ENCODE data around the gene BIK. TPM values are rescaled to one million over a fixed set of nuclear protein-coding genes. Genes with fewer than 3 reads are reported as not detected.

BIK gene
- total RNA-seq, 1 experiment from 2014 or later = 3.2 TPM

DNA sequence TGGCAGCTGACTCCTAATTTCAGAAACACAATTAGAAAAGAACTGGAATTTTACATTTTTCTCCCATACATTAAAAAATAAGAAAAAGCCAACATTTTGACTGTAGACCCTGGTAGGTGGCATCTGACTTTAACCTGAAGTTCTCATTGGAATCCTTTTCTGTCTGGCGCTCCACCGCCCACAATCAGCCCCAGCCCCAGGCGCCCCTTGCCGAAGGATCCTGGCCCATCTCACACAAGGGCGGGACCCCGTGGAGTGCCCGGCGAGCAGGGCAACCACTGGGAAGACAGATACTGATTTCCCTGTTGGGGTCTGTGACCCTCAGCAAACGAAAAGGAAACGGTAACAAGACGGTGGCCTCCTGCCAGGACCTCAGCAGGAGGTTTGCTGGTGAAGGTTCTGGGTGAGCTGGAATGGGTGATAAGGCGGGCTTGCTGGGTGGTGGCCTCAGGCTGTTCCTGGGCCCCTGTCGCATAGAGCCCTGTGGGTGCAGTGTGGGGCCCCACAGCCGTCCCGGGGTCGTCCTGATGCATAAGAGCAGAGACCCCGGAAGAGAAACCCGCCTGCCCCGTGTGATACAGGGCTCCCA, 56.5 kb downstream of the BIK start:
- H3K27me3 Mint-ChIP-seq (ENCODE audit: low read depth) = no peaks in the 10 kb centered on the region
- TF ChIP-seq, protein P1, sequence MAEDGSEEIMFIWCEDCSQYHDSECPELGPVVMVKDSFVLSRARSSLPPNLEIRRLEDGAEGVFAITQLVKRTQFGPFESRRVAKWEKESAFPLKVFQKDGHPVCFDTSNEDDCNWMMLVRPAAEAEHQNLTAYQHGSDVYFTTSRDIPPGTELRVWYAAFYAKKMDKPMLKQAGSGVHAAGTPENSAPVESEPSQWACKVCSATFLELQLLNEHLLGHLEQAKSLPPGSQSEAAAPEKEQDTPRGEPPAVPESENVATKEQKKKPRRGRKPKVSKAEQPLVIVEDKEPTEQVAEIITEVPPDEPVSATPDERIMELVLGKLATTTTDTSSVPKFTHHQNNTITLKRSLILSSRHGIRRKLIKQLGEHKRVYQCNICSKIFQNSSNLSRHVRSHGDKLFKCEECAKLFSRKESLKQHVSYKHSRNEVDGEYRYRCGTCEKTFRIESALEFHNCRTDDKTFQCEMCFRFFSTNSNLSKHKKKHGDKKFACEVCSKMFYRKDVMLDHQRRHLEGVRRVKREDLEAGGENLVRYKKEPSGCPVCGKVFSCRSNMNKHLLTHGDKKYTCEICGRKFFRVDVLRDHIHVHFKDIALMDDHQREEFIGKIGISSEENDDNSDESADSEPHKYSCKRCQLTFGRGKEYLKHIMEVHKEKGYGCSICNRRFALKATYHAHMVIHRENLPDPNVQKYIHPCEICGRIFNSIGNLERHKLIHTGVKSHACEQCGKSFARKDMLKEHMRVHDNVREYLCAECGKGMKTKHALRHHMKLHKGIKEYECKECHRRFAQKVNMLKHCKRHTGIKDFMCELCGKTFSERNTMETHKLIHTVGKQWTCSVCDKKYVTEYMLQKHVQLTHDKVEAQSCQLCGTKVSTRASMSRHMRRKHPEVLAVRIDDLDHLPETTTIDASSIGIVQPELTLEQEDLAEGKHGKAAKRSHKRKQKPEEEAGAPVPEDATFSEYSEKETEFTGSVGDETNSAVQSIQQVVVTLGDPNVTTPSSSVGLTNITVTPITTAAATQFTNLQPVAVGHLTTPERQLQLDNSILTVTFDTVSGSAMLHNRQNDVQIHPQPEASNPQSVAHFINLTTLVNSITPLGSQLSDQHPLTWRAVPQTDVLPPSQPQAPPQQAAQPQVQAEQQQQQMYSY (CRISPR knock-in tag; IDR thresholded peaks at IDR 0.05) = no peak
- TF ChIP-seq ZNF138 (CRISPR knock-in tag; conservative IDR thresholded peaks at IDR 0.05) = no peak
- TF ChIP-seq, protein P2, sequence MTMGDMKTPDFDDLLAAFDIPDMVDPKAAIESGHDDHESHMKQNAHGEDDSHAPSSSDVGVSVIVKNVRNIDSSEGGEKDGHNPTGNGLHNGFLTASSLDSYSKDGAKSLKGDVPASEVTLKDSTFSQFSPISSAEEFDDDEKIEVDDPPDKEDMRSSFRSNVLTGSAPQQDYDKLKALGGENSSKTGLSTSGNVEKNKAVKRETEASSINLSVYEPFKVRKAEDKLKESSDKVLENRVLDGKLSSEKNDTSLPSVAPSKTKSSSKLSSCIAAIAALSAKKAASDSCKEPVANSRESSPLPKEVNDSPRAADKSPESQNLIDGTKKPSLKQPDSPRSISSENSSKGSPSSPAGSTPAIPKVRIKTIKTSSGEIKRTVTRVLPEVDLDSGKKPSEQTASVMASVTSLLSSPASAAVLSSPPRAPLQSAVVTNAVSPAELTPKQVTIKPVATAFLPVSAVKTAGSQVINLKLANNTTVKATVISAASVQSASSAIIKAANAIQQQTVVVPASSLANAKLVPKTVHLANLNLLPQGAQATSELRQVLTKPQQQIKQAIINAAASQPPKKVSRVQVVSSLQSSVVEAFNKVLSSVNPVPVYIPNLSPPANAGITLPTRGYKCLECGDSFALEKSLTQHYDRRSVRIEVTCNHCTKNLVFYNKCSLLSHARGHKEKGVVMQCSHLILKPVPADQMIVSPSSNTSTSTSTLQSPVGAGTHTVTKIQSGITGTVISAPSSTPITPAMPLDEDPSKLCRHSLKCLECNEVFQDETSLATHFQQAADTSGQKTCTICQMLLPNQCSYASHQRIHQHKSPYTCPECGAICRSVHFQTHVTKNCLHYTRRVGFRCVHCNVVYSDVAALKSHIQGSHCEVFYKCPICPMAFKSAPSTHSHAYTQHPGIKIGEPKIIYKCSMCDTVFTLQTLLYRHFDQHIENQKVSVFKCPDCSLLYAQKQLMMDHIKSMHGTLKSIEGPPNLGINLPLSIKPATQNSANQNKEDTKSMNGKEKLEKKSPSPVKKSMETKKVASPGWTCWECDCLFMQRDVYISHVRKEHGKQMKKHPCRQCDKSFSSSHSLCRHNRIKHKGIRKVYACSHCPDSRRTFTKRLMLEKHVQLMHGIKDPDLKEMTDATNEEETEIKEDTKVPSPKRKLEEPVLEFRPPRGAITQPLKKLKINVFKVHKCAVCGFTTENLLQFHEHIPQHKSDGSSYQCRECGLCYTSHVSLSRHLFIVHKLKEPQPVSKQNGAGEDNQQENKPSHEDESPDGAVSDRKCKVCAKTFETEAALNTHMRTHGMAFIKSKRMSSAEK (CRISPR knock-in tag; IDR thresholded peaks at IDR 0.05; ENCODE audit: borderline replicate concordance) = no peak
- TF ChIP-seq, protein P3, sequence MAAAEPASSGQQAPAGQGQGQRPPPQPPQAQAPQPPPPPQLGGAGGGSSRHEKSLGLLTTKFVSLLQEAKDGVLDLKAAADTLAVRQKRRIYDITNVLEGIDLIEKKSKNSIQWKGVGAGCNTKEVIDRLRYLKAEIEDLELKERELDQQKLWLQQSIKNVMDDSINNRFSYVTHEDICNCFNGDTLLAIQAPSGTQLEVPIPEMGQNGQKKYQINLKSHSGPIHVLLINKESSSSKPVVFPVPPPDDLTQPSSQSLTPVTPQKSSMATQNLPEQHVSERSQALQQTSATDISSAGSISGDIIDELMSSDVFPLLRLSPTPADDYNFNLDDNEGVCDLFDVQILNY (CRISPR knock-in tag; IDR thresholded peaks at IDR 0.05) = no peak
- TF ChIP-seq, protein P4, sequence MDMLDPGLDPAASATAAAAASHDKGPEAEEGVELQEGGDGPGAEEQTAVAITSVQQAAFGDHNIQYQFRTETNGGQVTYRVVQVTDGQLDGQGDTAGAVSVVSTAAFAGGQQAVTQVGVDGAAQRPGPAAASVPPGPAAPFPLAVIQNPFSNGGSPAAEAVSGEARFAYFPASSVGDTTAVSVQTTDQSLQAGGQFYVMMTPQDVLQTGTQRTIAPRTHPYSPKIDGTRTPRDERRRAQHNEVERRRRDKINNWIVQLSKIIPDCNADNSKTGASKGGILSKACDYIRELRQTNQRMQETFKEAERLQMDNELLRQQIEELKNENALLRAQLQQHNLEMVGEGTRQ (CRISPR knock-in tag; IDR thresholded peaks at IDR 0.05) = no peak
- no peak for TF ChIP-seq GABPB1 (CRISPR knock-in tag; IDR thresholded peaks at IDR 0.05)
- TF ChIP-seq ZNF317 (CRISPR knock-in tag; IDR thresholded peaks at IDR 0.05; ENCODE audit: borderline replicate concordance, low read depth) = no peak
- TF ChIP-seq SP1 (CRISPR knock-in tag; conservative IDR thresholded peaks at IDR 0.05) = no peak
- TF ChIP-seq, protein P5, sequence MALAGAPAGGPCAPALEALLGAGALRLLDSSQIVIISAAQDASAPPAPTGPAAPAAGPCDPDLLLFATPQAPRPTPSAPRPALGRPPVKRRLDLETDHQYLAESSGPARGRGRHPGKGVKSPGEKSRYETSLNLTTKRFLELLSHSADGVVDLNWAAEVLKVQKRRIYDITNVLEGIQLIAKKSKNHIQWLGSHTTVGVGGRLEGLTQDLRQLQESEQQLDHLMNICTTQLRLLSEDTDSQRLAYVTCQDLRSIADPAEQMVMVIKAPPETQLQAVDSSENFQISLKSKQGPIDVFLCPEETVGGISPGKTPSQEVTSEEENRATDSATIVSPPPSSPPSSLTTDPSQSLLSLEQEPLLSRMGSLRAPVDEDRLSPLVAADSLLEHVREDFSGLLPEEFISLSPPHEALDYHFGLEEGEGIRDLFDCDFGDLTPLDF (CRISPR knock-in tag; IDR thresholded peaks at IDR 0.05) = no peak
- TF ChIP-seq NR1H2 (CRISPR knock-in tag; IDR thresholded peaks at IDR 0.05) = no peak
- TF ChIP-seq CBFB (CRISPR knock-in tag; IDR thresholded peaks at IDR 0.05; ENCODE audit: low read depth) = no peak
- TF ChIP-seq NR2C2 (CRISPR knock-in tag; IDR thresholded peaks at IDR 0.05) = no peak
- no peak for TF ChIP-seq CREM (CRISPR knock-in tag; IDR thresholded peaks at IDR 0.05)
- TF ChIP-seq, protein P6, sequence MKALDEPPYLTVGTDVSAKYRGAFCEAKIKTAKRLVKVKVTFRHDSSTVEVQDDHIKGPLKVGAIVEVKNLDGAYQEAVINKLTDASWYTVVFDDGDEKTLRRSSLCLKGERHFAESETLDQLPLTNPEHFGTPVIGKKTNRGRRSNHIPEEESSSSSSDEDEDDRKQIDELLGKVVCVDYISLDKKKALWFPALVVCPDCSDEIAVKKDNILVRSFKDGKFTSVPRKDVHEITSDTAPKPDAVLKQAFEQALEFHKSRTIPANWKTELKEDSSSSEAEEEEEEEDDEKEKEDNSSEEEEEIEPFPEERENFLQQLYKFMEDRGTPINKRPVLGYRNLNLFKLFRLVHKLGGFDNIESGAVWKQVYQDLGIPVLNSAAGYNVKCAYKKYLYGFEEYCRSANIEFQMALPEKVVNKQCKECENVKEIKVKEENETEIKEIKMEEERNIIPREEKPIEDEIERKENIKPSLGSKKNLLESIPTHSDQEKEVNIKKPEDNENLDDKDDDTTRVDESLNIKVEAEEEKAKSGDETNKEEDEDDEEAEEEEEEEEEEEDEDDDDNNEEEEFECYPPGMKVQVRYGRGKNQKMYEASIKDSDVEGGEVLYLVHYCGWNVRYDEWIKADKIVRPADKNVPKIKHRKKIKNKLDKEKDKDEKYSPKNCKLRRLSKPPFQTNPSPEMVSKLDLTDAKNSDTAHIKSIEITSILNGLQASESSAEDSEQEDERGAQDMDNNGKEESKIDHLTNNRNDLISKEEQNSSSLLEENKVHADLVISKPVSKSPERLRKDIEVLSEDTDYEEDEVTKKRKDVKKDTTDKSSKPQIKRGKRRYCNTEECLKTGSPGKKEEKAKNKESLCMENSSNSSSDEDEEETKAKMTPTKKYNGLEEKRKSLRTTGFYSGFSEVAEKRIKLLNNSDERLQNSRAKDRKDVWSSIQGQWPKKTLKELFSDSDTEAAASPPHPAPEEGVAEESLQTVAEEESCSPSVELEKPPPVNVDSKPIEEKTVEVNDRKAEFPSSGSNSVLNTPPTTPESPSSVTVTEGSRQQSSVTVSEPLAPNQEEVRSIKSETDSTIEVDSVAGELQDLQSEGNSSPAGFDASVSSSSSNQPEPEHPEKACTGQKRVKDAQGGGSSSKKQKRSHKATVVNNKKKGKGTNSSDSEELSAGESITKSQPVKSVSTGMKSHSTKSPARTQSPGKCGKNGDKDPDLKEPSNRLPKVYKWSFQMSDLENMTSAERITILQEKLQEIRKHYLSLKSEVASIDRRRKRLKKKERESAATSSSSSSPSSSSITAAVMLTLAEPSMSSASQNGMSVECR (CRISPR knock-in tag; IDR thresholded peaks at IDR 0.05; ENCODE audit: borderline replicate concordance) = no peak
- TF ChIP-seq, protein P7, sequence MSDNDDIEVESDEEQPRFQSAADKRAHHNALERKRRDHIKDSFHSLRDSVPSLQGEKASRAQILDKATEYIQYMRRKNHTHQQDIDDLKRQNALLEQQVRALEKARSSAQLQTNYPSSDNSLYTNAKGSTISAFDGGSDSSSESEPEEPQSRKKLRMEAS (CRISPR knock-in tag; IDR thresholded peaks at IDR 0.05) = no peak
- TF ChIP-seq, protein P8, sequence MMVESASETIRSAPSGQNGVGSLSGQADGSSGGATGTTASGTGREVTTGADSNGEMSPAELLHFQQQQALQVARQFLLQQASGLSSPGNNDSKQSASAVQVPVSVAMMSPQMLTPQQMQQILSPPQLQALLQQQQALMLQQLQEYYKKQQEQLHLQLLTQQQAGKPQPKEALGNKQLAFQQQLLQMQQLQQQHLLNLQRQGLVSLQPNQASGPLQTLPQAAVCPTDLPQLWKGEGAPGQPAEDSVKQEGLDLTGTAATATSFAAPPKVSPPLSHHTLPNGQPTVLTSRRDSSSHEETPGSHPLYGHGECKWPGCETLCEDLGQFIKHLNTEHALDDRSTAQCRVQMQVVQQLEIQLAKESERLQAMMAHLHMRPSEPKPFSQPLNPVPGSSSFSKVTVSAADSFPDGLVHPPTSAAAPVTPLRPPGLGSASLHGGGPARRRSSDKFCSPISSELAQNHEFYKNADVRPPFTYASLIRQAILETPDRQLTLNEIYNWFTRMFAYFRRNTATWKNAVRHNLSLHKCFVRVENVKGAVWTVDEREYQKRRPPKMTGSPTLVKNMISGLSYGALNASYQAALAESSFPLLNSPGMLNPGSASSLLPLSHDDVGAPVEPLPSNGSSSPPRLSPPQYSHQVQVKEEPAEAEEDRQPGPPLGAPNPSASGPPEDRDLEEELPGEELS (CRISPR knock-in tag; IDR thresholded peaks at IDR 0.05) = no peak
- TF ChIP-seq RORB (CRISPR knock-in tag; IDR thresholded peaks at IDR 0.05) = no peak
- no peak overlapping the region for H3K27ac Mint-ChIP-seq
- POLR2A ChIA-PET = no interaction called here
- H3K9me3 Mint-ChIP-seq = no peaks in the 10 kb centered on the region
- ATAC-seq (no peak), DNase-seq (ENCODE audit: low spot score) (no peak)
- H3K4me1 Mint-ChIP-seq = no peaks in the 10 kb centered on the region
- CTCF ChIA-PET = no interaction called here
- peaks cover 27% of the 10 kb centered on the region for H3K36me3 Mint-ChIP-seq
- H3K4me3 Mint-ChIP-seq = no peak overlapping the region

Measured in WTC11 (cell line).